OCI-LY7 (cell line): ENCODE results near the gene CFAP68. TPM values are rescaled to one million over a fixed set of nuclear protein-coding genes. Genes with fewer than 3 reads are reported as not detected.

Source experiments
- BruUV-seq: library from RNA; stranded (reverse); fragments of 400-500 nt; replicated peaks from 2 replicates; lab custom pipeline; 2021; lab: Mats Ljungman, UMichigan
- CTCF ChIA-PET: fragments of 300-600 bp; sonication (Branson Sonifier 250); formaldehyde crosslinking; loops from one replicate; lab custom pipeline; 2022; ENCODE audit warnings: antibody characterized with exemption; ENCODE audit not compliant: unreplicated experiment; lab: Charles Lee
- POLR2A ChIA-PET: fragments of 300-600 bp; sonication (Branson Sonifier 250); formaldehyde crosslinking; loops from one replicate; lab custom pipeline; 2022; ENCODE audit warnings: antibody characterized with exemption; lab: Charles Lee
- DNase-seq: peaks from one replicate; pipeline ENCODE4 v3.0.0-alpha.2; 2015; ENCODE audit warnings: low spot score
- H2AFZ ChIP-seq: fragments of 200-600 bp; sonication (generic), shearing (Covaris generic); 2 replicates; pipeline ENCODE4 v1.6.1; 2014; ENCODE audit warnings: mild to moderate bottlenecking, antibody characterized with exemption, low read length, moderate library complexity
- H3K27ac ChIP-seq: fragments of 200-600 bp; sonication (generic); 2 replicates; pipeline ENCODE4 v1.5.1; 2014; ENCODE audit warnings: mixed run types, low read depth, mild to moderate bottlenecking, moderate library complexity, low read length, inconsistent platforms; ENCODE audit not compliant: poor library complexity, severe bottlenecking
- H3K36me3 ChIP-seq: fragments of 200-600 bp; sonication (generic); 2 replicates; pipeline ENCODE4 v1.6.1; 2014; ENCODE audit warnings: mild to moderate bottlenecking, antibody characterized with exemption, low read length, moderate library complexity, mixed read lengths; ENCODE audit not compliant: insufficient read depth
- H3K4me1 ChIP-seq: fragments of 200-600 bp; sonication (generic); 2 replicates; pipeline ENCODE4 v1.5.1; 2014; ENCODE audit warnings: mild to moderate bottlenecking, low read length; ENCODE audit not compliant: insufficient read depth, poor library complexity, severe bottlenecking
- H3K4me2 ChIP-seq: fragments of 200-600 bp; sonication (generic); 2 replicates; pipeline ENCODE4 v1.6.1; 2014; ENCODE audit warnings: mild to moderate bottlenecking, low read length
- H3K4me3 ChIP-seq: fragments of 200-600 bp; sonication (generic); 2 replicates; pipeline ENCODE4 v1.5.1; 2014; ENCODE audit warnings: mild to moderate bottlenecking, low read depth, low read length; ENCODE audit not compliant: poor library complexity, severe bottlenecking
- H3K79me2 ChIP-seq: fragments of 200-600 bp; sonication (generic); 2 replicates; pipeline ENCODE4 v1.6.1; 2016; ENCODE audit warnings: low read depth, mild to moderate bottlenecking, low read length, moderate library complexity, mixed read lengths; ENCODE audit not compliant: insufficient read depth
- H3K9me2 ChIP-seq: fragments of 200-600 bp; sonication (generic); 2 replicates; pipeline ENCODE4 v1.6.1; 2016; ENCODE audit warnings: mild to moderate bottlenecking, low read length, mixed read lengths; ENCODE audit not compliant: insufficient read depth
- H3K9me3 ChIP-seq: fragments of 200-600 bp; sonication (generic); 2 replicates; pipeline ENCODE4 v1.6.1; 2014; ENCODE audit warnings: mild to moderate bottlenecking, mixed run types, low read length, mixed read lengths
- H4K20me1 ChIP-seq: fragments of 200-600 bp; sonication (generic); 2 replicates; pipeline ENCODE4 v1.6.1; 2014; ENCODE audit warnings: mild to moderate bottlenecking, antibody characterized with exemption, low read length, moderate library complexity, mixed read lengths; ENCODE audit not compliant: insufficient read depth
- CTCF ChIP-seq: fragments of 200-600 bp; sonication (generic); conservative IDR thresholded peaks from 2 replicates; pipeline ENCODE4 v1.5.1; 2014; ENCODE audit warnings: mild to moderate bottlenecking, antibody characterized with exemption, low read length, moderate library complexity, mixed read lengths
- EZH2phosphoT487 ChIP-seq: fragments of 200-600 bp; sonication (generic); IDR thresholded peaks from 2 replicates; pipeline ENCODE4 v1.6.1; 2018; ENCODE audit warnings: low read depth, borderline replicate concordance, mild to moderate bottlenecking, mixed run types, antibody characterized with exemption, low read length, moderate library complexity, mixed read lengths
- intact Hi-C: fragments of 100-400 bp; cut with micrococcal nuclease; formaldehyde crosslinking; loops from one replicate; pipeline ENCODE4 v1.10.0; 2022; ENCODE audit not compliant: unreplicated experiment
- small RNA-seq: library from RNA; depleted of rRNA; stranded (forward); fragments of <200 nt; gene quantifications from one replicate; pipeline ENCODE3, GENCODE V24; 2014
- total RNA-seq, 2 experiments: library from RNA; depleted of rRNA in 1 of 2; stranded (reverse); fragments of >200 nt in 1 of 2; shearing (Covaris generic) in 1 of 2; gene quantifications; 2 replicates each; pipeline ENCODE4 v1.2.3, GENCODE V29; 2014 to 2022

CFAP68 gene
- total RNA-seq, 2 experiments from 2014 or later, result 17.3 to 22.4 TPM

- DNase-seq, result no peak
- POLR2A ChIA-PET, result interaction anchor here (0.6 to 6.4 kb wide), 8 partner anchors 8 to 105 kb away, joined by 3 to 54 read pairs (median 6); no protein-coding TSS in a partner anchor
- intact Hi-C loops, result loop anchor here (5.0 kb wide), 2 partner anchors 243 to 348 kb away; partner anchors contain the start of gene BCO2
- no peak overlapping the region for H3K27ac ChIP-seq
- no peaks in the 10 kb centered on the region for H3K9me2 ChIP-seq
- H3K4me2 ChIP-seq, result no peak overlapping the region
- H3K9me3 ChIP-seq, result no peaks in the 10 kb centered on the region
- no peak overlapping the region for H3K4me3 ChIP-seq
- no TSS peak for BruUV-seq
- no peaks in the 10 kb centered on the region for H3K79me2 ChIP-seq
- H3K4me1 ChIP-seq, result peaks cover 37% of the 10 kb centered on the region
- H2AFZ ChIP-seq, result no peak overlapping the region
- H4K20me1 ChIP-seq, result no peaks in the 10 kb centered on the region
- TF ChIP-seq CTCF (no peak), EZH2phosphoT487 (no peak)
- CTCF ChIA-PET, result no interaction called here
- no peaks in the 10 kb centered on the region for H3K36me3 ChIP-seq
Observed at GRCh38 chr11:111933872-111934271, 54.5 kb downstream of the CFAP68 start.

GRCh38 chr11:111934306-111934705 lies 55.0 kb downstream of the CFAP68 start:
- Histone ChIP-seq H3K9me3 (no peaks in the 10 kb centered on the region), H3K79me2 (no peaks in the 10 kb centered on the region), H4K20me1 (no peaks in the 10 kb centered on the region), H3K9me2 (no peaks in the 10 kb centered on the region), H3K4me1 (peaks cover 42% of the 10 kb centered on the region), H3K4me2 (no peak overlapping the region), H2AFZ (no peak overlapping the region), H3K27ac (no peak overlapping the region), H3K4me3 (no peak overlapping the region), H3K36me3 (no peaks in the 10 kb centered on the region)
- no TSS peak for BruUV-seq
- ChIA-PET POLR2A (interaction anchor here (0.6 to 6.4 kb wide), 10 partner anchors 8 to 117 kb away, joined by 3 to 54 read pairs (median 4); no protein-coding TSS in a partner anchor), CTCF (interaction anchor here (1.4 kb wide), 1 partner anchor 8 kb away, joined by 7 read pairs; no protein-coding TSS in a partner anchor)
- DNase-seq, result no peak
- intact Hi-C loops, result loop anchor here (5.0 kb wide), 2 partner anchors 243 to 348 kb away; partner anchors contain the start of gene BCO2
- TF ChIP-seq EZH2phosphoT487 (no peak), CTCF (no peak)

Small RNA genes within 50 kb of the gene (small RNA-seq; reads per million reads assigned to genes)
- gene C11orf52 (not detected), gene GNG5P3 (not detected), gene RNA5SP351 (not detected), gene RPL37AP8 (0.36 reads per million)

Other genes with a start within 250 kb of the CFAP68 start
- 30.2 and 50.6 TPM in 2 replicates for gene PPP2R1B, start 113.2 kb upstream of the CFAP68 start, total RNA-seq (2014; rRNA removed; shearing (Covaris generic))
- gene PPP2R1B, start 113.2 kb upstream of the CFAP68 start, total RNA-seq (2022), result 81.5 and 84.2 TPM in 2 replicates
- 13.8 and 16.8 TPM in 2 replicates for gene ALG9, start 8.0 kb upstream of the CFAP68 start, total RNA-seq (2014; rRNA removed; shearing (Covaris generic))
- 21.6 and 23.0 TPM in 2 replicates for gene ALG9, start 8.0 kb upstream of the CFAP68 start, total RNA-seq (2022)
- 4.2 and 6.2 TPM in 2 replicates for gene FDXACB1, start 376 bp upstream of the CFAP68 start, total RNA-seq (2014; rRNA removed; shearing (Covaris generic))
- gene FDXACB1, start 376 bp upstream of the CFAP68 start, total RNA-seq (2022), result 5.3 and 5.8 TPM in 2 replicates
- not detected in 2 replicates for gene CRYAB, start 32.2 kb downstream of the CFAP68 start, total RNA-seq (2014; rRNA removed; shearing (Covaris generic))
- gene CRYAB, start 32.2 kb downstream of the CFAP68 start, total RNA-seq (2022), result not detected in 2 replicates
- not detected in 2 replicates for gene HSPB2, start 33.2 kb downstream of the CFAP68 start, total RNA-seq (2014; rRNA removed; shearing (Covaris generic))
- gene HSPB2, start 33.2 kb downstream of the CFAP68 start, total RNA-seq (2022), result not detected in 2 replicates
- not detected in 2 replicates for gene C11orf52, start 39.4 kb downstream of the CFAP68 start, total RNA-seq (2014; rRNA removed; shearing (Covaris generic))
- gene C11orf52, start 39.4 kb downstream of the CFAP68 start, total RNA-seq (2022), result not detected in 2 replicates
- 5.5 and 6.9 TPM in 2 replicates for gene DIXDC1, start 57.8 kb downstream of the CFAP68 start, total RNA-seq (2014; rRNA removed; shearing (Covaris generic))
- gene DIXDC1, start 57.8 kb downstream of the CFAP68 start, total RNA-seq (2022), result 5.5 and 7.3 TPM in 2 replicates
- 34.5 and 42.0 TPM in 2 replicates for gene DLAT, start 145.9 kb downstream of the CFAP68 start, total RNA-seq (2014; rRNA removed; shearing (Covaris generic))
- 46.0 and 54.1 TPM in 2 replicates for gene DLAT, start 145.9 kb downstream of the CFAP68 start, total RNA-seq (2022)
- 0.95 and 1.3 TPM in 2 replicates for gene PIH1D2, start 194.5 kb downstream of the CFAP68 start, total RNA-seq (2014; rRNA removed; shearing (Covaris generic))
- gene PIH1D2, start 194.5 kb downstream of the CFAP68 start, total RNA-seq (2022), result 0.61 and 2.6 TPM in 2 replicates
- 21.3 and 39.6 TPM in 2 replicates for gene NKAPD1, start 194.8 kb downstream of the CFAP68 start, total RNA-seq (2014; rRNA removed; shearing (Covaris generic))
- 30.7 and 31.1 TPM in 2 replicates for gene NKAPD1, start 194.8 kb downstream of the CFAP68 start, total RNA-seq (2022)
- 71.3 and 94.3 TPM in 2 replicates for gene TIMM8B, start 207.2 kb downstream of the CFAP68 start, total RNA-seq (2014; rRNA removed; shearing (Covaris generic))
- 41.3 and 58.2 TPM in 2 replicates for gene TIMM8B, start 207.2 kb downstream of the CFAP68 start, total RNA-seq (2022)
- 43.5 and 58.8 TPM in 2 replicates for gene SDHD, start 207.3 kb downstream of the CFAP68 start, total RNA-seq (2014; rRNA removed; shearing (Covaris generic))
- gene SDHD, start 207.3 kb downstream of the CFAP68 start, total RNA-seq (2022), result 77.1 and 85.6 TPM in 2 replicates